IMR-90 (cell line): ENCODE measurements around the gene EXOG.

Source experiments
- BHLHE40 ChIP-seq: fragments of 150-350 bp; IDR thresholded peaks from 2 replicates; pipeline ENCODE4 v1.6.1; 2016; ENCODE audit warnings: mild to moderate bottlenecking, low read depth, low read length
- CEBPB ChIP-seq: IDR thresholded peaks from 2 replicates; pipeline ENCODE4 v1.6.1; 2012; ENCODE audit warnings: low read depth, low read length, improper control_type of control experiment
- MAZ ChIP-seq: IDR thresholded peaks from 2 replicates; pipeline ENCODE4 v1.6.1; 2012; ENCODE audit warnings: low read depth, mild to moderate bottlenecking, low read length, improper control_type of control experiment, moderate library complexity, borderline replicate concordance
- POLR2A ChIP-seq: IDR thresholded peaks from 2 replicates; pipeline ENCODE4 v1.6.1; 2012; ENCODE audit warnings: mild to moderate bottlenecking, low read depth, low read length
- RCOR1 ChIP-seq: IDR thresholded peaks from 2 replicates; pipeline ENCODE4 v1.6.1; 2012; ENCODE audit warnings: mild to moderate bottlenecking, low read length, improper control_type of control experiment; ENCODE audit not compliant: insufficient replicate concordance
- RFX5 ChIP-seq: IDR thresholded peaks from 2 replicates; pipeline ENCODE4 v1.8.0; 2012; ENCODE audit warnings: low read depth, mild to moderate bottlenecking, low read length, moderate library complexity
- SMC3 ChIP-seq: fragments of 150-350 bp; IDR thresholded peaks from 2 replicates; pipeline ENCODE4 v1.6.1; 2016; ENCODE audit warnings: low read depth, mild to moderate bottlenecking, antibody characterized with exemption, low read length, moderate library complexity
- TF ChIP-seq, protein P1 (sequence below): conservative IDR thresholded peaks from 2 replicates; pipeline ENCODE4 v1.5.1; 2012; ENCODE audit warnings: mild to moderate bottlenecking, low read depth, low read length, improper control_type of control experiment

GRCh38 chr3:38454884-38455638, 41.1 kb upstream of the EXOG start:
- TF ChIP-seq, protein P1, sequence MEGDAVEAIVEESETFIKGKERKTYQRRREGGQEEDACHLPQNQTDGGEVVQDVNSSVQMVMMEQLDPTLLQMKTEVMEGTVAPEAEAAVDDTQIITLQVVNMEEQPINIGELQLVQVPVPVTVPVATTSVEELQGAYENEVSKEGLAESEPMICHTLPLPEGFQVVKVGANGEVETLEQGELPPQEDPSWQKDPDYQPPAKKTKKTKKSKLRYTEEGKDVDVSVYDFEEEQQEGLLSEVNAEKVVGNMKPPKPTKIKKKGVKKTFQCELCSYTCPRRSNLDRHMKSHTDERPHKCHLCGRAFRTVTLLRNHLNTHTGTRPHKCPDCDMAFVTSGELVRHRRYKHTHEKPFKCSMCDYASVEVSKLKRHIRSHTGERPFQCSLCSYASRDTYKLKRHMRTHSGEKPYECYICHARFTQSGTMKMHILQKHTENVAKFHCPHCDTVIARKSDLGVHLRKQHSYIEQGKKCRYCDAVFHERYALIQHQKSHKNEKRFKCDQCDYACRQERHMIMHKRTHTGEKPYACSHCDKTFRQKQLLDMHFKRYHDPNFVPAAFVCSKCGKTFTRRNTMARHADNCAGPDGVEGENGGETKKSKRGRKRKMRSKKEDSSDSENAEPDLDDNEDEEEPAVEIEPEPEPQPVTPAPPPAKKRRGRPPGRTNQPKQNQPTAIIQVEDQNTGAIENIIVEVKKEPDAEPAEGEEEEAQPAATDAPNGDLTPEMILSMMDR: no peak
- peak; percentile 18; the same call in 1 of the 2 replicates for TF ChIP-seq BHLHE40
- TF ChIP-seq SMC3: no peak
- TF ChIP-seq RFX5: no peak
- no peak for TF ChIP-seq POLR2A
- TF ChIP-seq MAZ: no peak
- TF ChIP-seq CEBPB: no peak
- no peak for TF ChIP-seq RCOR1
